GM12878 (cell line): Measurements from ENCODE around the gene FXYD4. TPM values are rescaled to one million over a fixed set of nuclear protein-coding genes. Genes with fewer than 3 reads are reported as not detected.

Experiments used
- ATAC-seq: fragments of 200-7000 bp; cut with Tn5 transposase; 3 replicates; pipeline ENCODE4 v1.9.1; 2020; ENCODE audit warnings: mild to moderate bottlenecking, moderate library complexity
- BruUV-seq: library from RNA; stranded (reverse); fragments of 400-500 nt; replicated peaks from 2 replicates; lab custom pipeline; 2021; lab: Mats Ljungman, UMichigan
- CTCF ChIA-PET: fragments of 300-600 bp; sonication (Branson Sonifier 250); formaldehyde crosslinking; extraction: SDS; loops from one replicate; lab custom pipeline; 2021; ENCODE audit warnings: inconsistent platforms; lab: Yijun Ruan, JAX
- POLR2A ChIA-PET: fragments of 350-600 bp; formaldehyde crosslinking; extraction: SDS; loops from one replicate; lab custom pipeline; 2021; ENCODE audit warnings: inconsistent platforms; lab: Charles Lee
- RAD21 ChIA-PET: fragments of 300-600 bp; sonication (Branson Sonifier 250); formaldehyde crosslinking; loops from one replicate; lab custom pipeline; 2023; ENCODE audit warnings: antibody characterized with exemption; ENCODE audit not compliant: unreplicated experiment; lab: Charles Lee
- SMC1A ChIA-PET: fragments of 300-600 bp; sonication (Branson Sonifier 250); formaldehyde crosslinking; loops from one replicate; lab custom pipeline; 2023; ENCODE audit not compliant: unreplicated experiment, uncharacterized antibody; lab: Charles Lee
- DNase-seq: peaks from one replicate; pipeline ENCODE4 v3.0.0-alpha.2; 2011; ENCODE audit warnings: low read depth, low spot score
- FAIRE-seq: peaks from 3 replicates; lab custom pipeline; 2011; peaks lifted over from hg19 to GRCh38; lab: Jason Lieb, UNC
- H2AFZ ChIP-seq: 2 replicates; pipeline ENCODE4 v1.6.0; 2011; ENCODE audit warnings: low read depth, low read length, control low read depth; ENCODE audit not compliant: control insufficient read depth
- H3K27ac ChIP-seq: 2 replicates; pipeline ENCODE4 v1.5.1; 2011; ENCODE audit warnings: control low read depth; ENCODE audit not compliant: control insufficient read depth, insufficient read depth
- H3K27me3 ChIP-seq, 2 experiments: replicated peaks in 1 of 2; 2 replicates each; pipeline versions ENCODE4 v1.6.0 to v1.6.1; 2011; ENCODE audit warnings: low read length in 1 of 2; ENCODE audit not compliant: control insufficient read depth in 2 of 2, insufficient read depth in 2 of 2
- H3K36me3 ChIP-seq, 2 experiments: 2 replicates each; pipeline ENCODE4 v1.5.1; 2011; ENCODE audit warnings: low read length in 1 of 2; ENCODE audit not compliant: control insufficient read depth in 2 of 2, insufficient read depth in 2 of 2
- H3K4me1 ChIP-seq: 2 replicates; pipeline ENCODE4 v1.6.1; 2011; ENCODE audit warnings: mild to moderate bottlenecking, low read length, moderate library complexity, mixed read lengths; ENCODE audit not compliant: control insufficient read depth, insufficient read depth
- H3K4me2 ChIP-seq: 2 replicates; pipeline ENCODE4 v1.6.0; 2011; ENCODE audit warnings: control low read depth; ENCODE audit not compliant: control insufficient read depth, insufficient read depth
- H3K4me3 ChIP-seq: fragments of 200-600 bp; sonication (generic); 2 replicates; pipeline ENCODE4 v1.5.1; 2016
- H3K79me2 ChIP-seq: 2 replicates; pipeline ENCODE4 v1.6.0; 2011; ENCODE audit warnings: low read length; ENCODE audit not compliant: control insufficient read depth, insufficient read depth
- H3K9ac ChIP-seq: 2 replicates; pipeline ENCODE4 v1.8.0; 2011; ENCODE audit warnings: low read length, control low read depth, mixed read lengths; ENCODE audit not compliant: control insufficient read depth, insufficient read depth
- H3K9me3 ChIP-seq: replicated peaks from 3 replicates; pipeline ENCODE4 v1.5.1; 2011; ENCODE audit warnings: mild to moderate bottlenecking, low read length; ENCODE audit not compliant: control insufficient read depth, insufficient read depth
- H4K20me1 ChIP-seq: 2 replicates; pipeline ENCODE4 v1.6.0; 2011; ENCODE audit not compliant: control insufficient read depth, insufficient read depth
- CREB1 ChIP-seq: IDR thresholded peaks from 2 replicates; pipeline ENCODE4 v1.6.1; 2012; ENCODE audit warnings: low read depth, mild to moderate bottlenecking, inconsistent platforms
- EGR1 ChIP-seq, 2 experiments: IDR thresholded peaks; 1 replicate in 1 of 2; 2 replicates in 1 of 2; pipeline ENCODE4 v1.6.1; 2011 to 2012; ENCODE audit warnings: low read depth in 2 of 2, low read length in 2 of 2, borderline replicate concordance in 1 of 2, mild to moderate bottlenecking in 1 of 2, moderate library complexity in 1 of 2
- JUNB ChIP-seq: IDR thresholded peaks from 2 replicates; pipeline ENCODE4 v1.6.1; 2016; ENCODE audit warnings: antibody characterized with exemption, mild to moderate bottlenecking
- JUND ChIP-seq: IDR thresholded peaks from 2 replicates; pipeline ENCODE4 v1.6.1; 2012; ENCODE audit warnings: low read depth, mild to moderate bottlenecking, low read length, improper control_type of control experiment, moderate library complexity
- MYB ChIP-seq: fragments of 150-350 bp; IDR thresholded peaks from 2 replicates; pipeline ENCODE4 v1.6.1; 2014; ENCODE audit warnings: mild to moderate bottlenecking, low read depth, low read length, borderline replicate concordance
- NR2C2 ChIP-seq: IDR thresholded peaks from 2 replicates; pipeline ENCODE4 v1.6.1; 2011; ENCODE audit warnings: borderline replicate concordance, low read depth; ENCODE audit not compliant: control insufficient read depth, insufficient read length
- POLR2AphosphoS2 ChIP-seq: IDR thresholded peaks from 2 replicates; pipeline ENCODE4 v1.6.1; 2011; ENCODE audit warnings: low read depth, mild to moderate bottlenecking, low read length, improper control_type of control experiment, moderate library complexity
- POU2F2 ChIP-seq: IDR thresholded peaks from 3 replicates; pipeline ENCODE4 v1.6.1; 2011; ENCODE audit warnings: low read depth, mild to moderate bottlenecking, low read length, borderline replicate concordance
- RB1 ChIP-seq: fragments of 450-650 bp; formaldehyde crosslinking; IDR thresholded peaks from 2 replicates; pipeline ENCODE4 v1.6.1; 2017; ENCODE audit warnings: mild to moderate bottlenecking, borderline replicate concordance
- RBBP5 ChIP-seq: fragments of 200-600 bp; sonication (generic); conservative IDR thresholded peaks from 2 replicates; pipeline ENCODE4 v1.6.1; 2016
- SIN3A ChIP-seq: IDR thresholded peaks from 2 replicates; pipeline ENCODE4 v1.6.1; 2012; ENCODE audit warnings: low read depth, low read length, improper control_type of control experiment
- SMC3 ChIP-seq: IDR thresholded peaks from 2 replicates; pipeline ENCODE4 v1.6.1; 2011; ENCODE audit warnings: low read length, improper control_type of control experiment, borderline replicate concordance
- SUZ12 ChIP-seq: fragments of 200-600 bp; sonication (generic); IDR thresholded peaks from one replicate; pipeline ENCODE4 v1.6.1; 2018; ENCODE audit warnings: antibody characterized with exemption, mild to moderate bottlenecking; ENCODE audit not compliant: unreplicated experiment
- TBL1XR1 ChIP-seq: IDR thresholded peaks from 2 replicates; pipeline ENCODE4 v1.6.1; 2012; ENCODE audit warnings: low read depth, low read length, improper control_type of control experiment
- ZBED1 ChIP-seq: IDR thresholded peaks from 2 replicates; pipeline ENCODE4 v1.6.1; 2016; ENCODE audit warnings: borderline replicate concordance
- WGBS: methylation state at CpG from one replicate; pipeline ENCODE4 v1.1.6; 2016; ENCODE audit warnings: low lambda C conversion rate; ENCODE audit not compliant: insufficient replicate concordance, insufficient coverage; ENCODE audit errors: missing lambda C conversion rate; 5-methylcytosine and 5-hydroxymethylcytosine counted together
- in situ Hi-C: fragments of 300-500 bp; cut with MboI; formaldehyde crosslinking; loops from 9 replicates; pipeline ENCODE4 v1.14.3; 2018; ENCODE audit warnings: mixed read lengths
- intact Hi-C: fragments of 100-400 bp; cut with micrococcal nuclease; formaldehyde crosslinking; loops from one replicate; pipeline ENCODE4 v1.14.2; 2022; ENCODE audit not compliant: unreplicated experiment
- polyA plus RNA-seq, 11 experiments: library from polyadenylated mRNA; depleted of rRNA in 4 of 11; unstranded in 6 of 11; stranded (reverse) in 5 of 11; fragments of >200 nt; fragmentation: Nextera tagmentation in 4 of 11; fragmentation: Illumina TruSeq in 1 of 11; extraction: Ambion mirVana in 4 of 11; extraction: Trizol in 1 of 11; gene quantifications; 1 replicate in 1 of 11; 2 replicates in 10 of 11; pipeline versions ENCODE4 v1.2.1 to v1.2.3, GENCODE V29; 2011 to 2016; ENCODE audit warnings: inconsistent platforms in 2 of 11, missing spikeins in 2 of 11, low read depth in 1 of 11
- total RNA-seq, 4 experiments: library from RNA; depleted of rRNA in 3 of 4; stranded (reverse); fragments of >200 nt in 3 of 4; fragmentation: Illumina TruSeq in 1 of 4; extraction: Trizol in 1 of 4; gene quantifications; 2 replicates each; pipeline versions ENCODE4 v1.2.1 to v1.2.3, GENCODE V29; 2013 to 2021
- TF ChIP-seq, protein P1 (sequence below): IDR thresholded peaks from 2 replicates; pipeline ENCODE4 v1.6.1; 2012; ENCODE audit warnings: low read depth, low read length, improper control_type of control experiment
- TF ChIP-seq, protein P2 (sequence below): fragments of 450-650 bp; IDR thresholded peaks from 2 replicates; pipeline ENCODE4 v1.6.1; 2017; ENCODE audit warnings: mild to moderate bottlenecking
- TF ChIP-seq, protein P3 (sequence below): fragments of 450-650 bp; conservative IDR thresholded peaks from 2 replicates; pipeline ENCODE4 v1.6.1; 2017; ENCODE audit warnings: mild to moderate bottlenecking, moderate library complexity
- TF ChIP-seq, protein P4 (sequence below): fragments of 450-650 bp; IDR thresholded peaks from 2 replicates; pipeline ENCODE4 v1.6.1; 2016; ENCODE audit warnings: mild to moderate bottlenecking

FXYD4 gene
- total and polyA plus RNA-seq, 10 of the 15 experiments (the other 5 are each of a cell fraction or from before 2014, with no cell fraction given) = not detected

DNA sequence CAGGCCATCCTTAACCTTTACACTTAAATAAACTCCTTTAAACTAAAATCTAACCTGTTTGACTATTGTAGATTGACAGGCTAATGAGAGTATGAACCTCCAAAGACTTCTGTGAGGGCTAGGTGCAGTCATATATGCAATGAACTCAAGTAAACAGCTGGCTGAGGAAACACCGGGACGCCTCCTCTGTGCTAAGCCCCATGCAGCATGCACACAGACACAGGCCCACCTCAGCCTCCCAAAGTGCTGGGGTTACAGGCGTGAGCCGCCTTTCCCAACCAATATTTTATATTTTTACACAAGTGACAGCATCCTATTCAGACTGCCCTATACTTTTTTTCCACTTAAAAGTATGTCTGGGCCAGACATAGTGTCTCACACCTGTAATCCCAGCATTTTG lies 1.5 kb upstream of the FXYD4 start:
- intact Hi-C loops = no loop called here
- 60% methylated on average over 4 of the region's 4 CpGs for WGBS
- Histone ChIP-seq H3K79me2 (no peaks in the 10 kb centered on the region), H3K27ac (no peak overlapping the region), H3K27me3 (no peaks in the 10 kb centered on the region; a peak in 1 of 4 replicates), H2AFZ (no peak overlapping the region), H3K9ac (no peak overlapping the region), H3K4me3 (no peak overlapping the region), H4K20me1 (no peaks in the 10 kb centered on the region), H3K36me3 (no peaks in the 10 kb centered on the region), H3K4me2 (no peak overlapping the region), H3K4me1 (no peaks in the 10 kb centered on the region), H3K9me3 (no peaks in the 10 kb centered on the region)
- TF ChIP-seq RB1 (no peak), JUNB (no peak), JUND (no peak), SMC3 (no peak), SUZ12 (no peak), POLR2AphosphoS2 (no peak), POU2F2 (no peak), RBBP5 (no peak), SIN3A (no peak), NR2C2 (no peak), CREB1 (no peak), ZBED1 (no peak), EGR1 (IDR thresholded peaks at IDR 0.05; ENCODE audit: borderline replicate concordance in 1 of 2, low read depth in 2 of 2, low read length in 2 of 2) (no peak), TBL1XR1 (no peak), MYB (no peak)
- TF ChIP-seq, protein P1, sequence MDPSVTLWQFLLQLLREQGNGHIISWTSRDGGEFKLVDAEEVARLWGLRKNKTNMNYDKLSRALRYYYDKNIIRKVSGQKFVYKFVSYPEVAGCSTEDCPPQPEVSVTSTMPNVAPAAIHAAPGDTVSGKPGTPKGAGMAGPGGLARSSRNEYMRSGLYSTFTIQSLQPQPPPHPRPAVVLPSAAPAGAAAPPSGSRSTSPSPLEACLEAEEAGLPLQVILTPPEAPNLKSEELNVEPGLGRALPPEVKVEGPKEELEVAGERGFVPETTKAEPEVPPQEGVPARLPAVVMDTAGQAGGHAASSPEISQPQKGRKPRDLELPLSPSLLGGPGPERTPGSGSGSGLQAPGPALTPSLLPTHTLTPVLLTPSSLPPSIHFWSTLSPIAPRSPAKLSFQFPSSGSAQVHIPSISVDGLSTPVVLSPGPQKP = no peak
- TF ChIP-seq, protein P2, sequence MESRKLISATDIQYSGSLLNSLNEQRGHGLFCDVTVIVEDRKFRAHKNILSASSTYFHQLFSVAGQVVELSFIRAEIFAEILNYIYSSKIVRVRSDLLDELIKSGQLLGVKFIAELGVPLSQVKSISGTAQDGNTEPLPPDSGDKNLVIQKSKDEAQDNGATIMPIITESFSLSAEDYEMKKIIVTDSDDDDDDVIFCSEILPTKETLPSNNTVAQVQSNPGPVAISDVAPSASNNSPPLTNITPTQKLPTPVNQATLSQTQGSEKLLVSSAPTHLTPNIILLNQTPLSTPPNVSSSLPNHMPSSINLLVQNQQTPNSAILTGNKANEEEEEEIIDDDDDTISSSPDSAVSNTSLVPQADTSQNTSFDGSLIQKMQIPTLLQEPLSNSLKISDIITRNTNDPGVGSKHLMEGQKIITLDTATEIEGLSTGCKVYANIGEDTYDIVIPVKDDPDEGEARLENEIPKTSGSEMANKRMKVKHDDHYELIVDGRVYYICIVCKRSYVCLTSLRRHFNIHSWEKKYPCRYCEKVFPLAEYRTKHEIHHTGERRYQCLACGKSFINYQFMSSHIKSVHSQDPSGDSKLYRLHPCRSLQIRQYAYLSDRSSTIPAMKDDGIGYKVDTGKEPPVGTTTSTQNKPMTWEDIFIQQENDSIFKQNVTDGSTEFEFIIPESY = no peak
- TF ChIP-seq, protein P3, sequence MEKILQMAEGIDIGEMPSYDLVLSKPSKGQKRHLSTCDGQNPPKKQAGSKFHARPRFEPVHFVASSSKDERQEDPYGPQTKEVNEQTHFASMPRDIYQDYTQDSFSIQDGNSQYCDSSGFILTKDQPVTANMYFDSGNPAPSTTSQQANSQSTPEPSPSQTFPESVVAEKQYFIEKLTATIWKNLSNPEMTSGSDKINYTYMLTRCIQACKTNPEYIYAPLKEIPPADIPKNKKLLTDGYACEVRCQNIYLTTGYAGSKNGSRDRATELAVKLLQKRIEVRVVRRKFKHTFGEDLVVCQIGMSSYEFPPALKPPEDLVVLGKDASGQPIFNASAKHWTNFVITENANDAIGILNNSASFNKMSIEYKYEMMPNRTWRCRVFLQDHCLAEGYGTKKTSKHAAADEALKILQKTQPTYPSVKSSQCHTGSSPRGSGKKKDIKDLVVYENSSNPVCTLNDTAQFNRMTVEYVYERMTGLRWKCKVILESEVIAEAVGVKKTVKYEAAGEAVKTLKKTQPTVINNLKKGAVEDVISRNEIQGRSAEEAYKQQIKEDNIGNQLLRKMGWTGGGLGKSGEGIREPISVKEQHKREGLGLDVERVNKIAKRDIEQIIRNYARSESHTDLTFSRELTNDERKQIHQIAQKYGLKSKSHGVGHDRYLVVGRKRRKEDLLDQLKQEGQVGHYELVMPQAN = no peak
- TF ChIP-seq, protein P4, sequence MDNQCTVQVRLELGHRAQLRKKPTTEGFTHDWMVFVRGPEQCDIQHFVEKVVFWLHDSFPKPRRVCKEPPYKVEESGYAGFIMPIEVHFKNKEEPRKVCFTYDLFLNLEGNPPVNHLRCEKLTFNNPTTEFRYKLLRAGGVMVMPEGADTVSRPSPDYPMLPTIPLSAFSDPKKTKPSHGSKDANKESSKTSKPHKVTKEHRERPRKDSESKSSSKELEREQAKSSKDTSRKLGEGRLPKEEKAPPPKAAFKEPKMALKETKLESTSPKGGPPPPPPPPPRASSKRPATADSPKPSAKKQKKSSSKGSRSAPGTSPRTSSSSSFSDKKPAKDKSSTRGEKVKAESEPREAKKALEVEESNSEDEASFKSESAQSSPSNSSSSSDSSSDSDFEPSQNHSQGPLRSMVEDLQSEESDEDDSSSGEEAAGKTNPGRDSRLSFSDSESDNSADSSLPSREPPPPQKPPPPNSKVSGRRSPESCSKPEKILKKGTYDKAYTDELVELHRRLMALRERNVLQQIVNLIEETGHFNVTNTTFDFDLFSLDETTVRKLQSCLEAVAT = no peak
- BruUV-seq = no TSS peak
- FAIRE-seq = no peak
- RAD21 ChIA-PET = no interaction called here
- POLR2A ChIA-PET = no interaction called here
- no peak for DNase-seq
- CTCF ChIA-PET = no interaction called here
- SMC1A ChIA-PET = no interaction called here
- ATAC-seq = no peak
- in situ Hi-C loops = loop anchor here (25.0 kb wide), 1 partner anchor 158 kb away; no protein-coding TSS in a partner anchor
